K562 (cell line): ENCODE data around the gene MALRD1. TPM values are rescaled to one million over a fixed set of nuclear protein-coding genes. Genes with fewer than 3 reads are reported as not detected.

Experiments
- ATAC-seq: fragments of 200-7000 bp; cut with Tn5 transposase; 3 replicates; pipeline ENCODE4 v1.9.1; 2020; ENCODE audit warnings: moderate library complexity
- BruUV-seq: library from RNA; stranded (reverse); fragments of 400-500 nt; replicated peaks from 2 replicates; lab custom pipeline; 2021; lab: Mats Ljungman, UMichigan
- CTCF ChIA-PET: fragments of 300-600 bp; formaldehyde crosslinking; extraction: SDS; loops from one replicate; lab custom pipeline; 2021; ENCODE audit warnings: low intra/inter-chr PET ratio; lab: Yijun Ruan, JAX
- POLR2A ChIA-PET: fragments of 300-600, 350-650 bp; sonication (Branson Sonifier 250); formaldehyde crosslinking; extraction: SDS; loops from one replicate; lab custom pipeline; 2021; ENCODE audit warnings: antibody characterized with exemption, inconsistent platforms; lab: Yijun Ruan, JAX
- DNase-seq, 4 experiments: peaks; one replicate each; pipeline versions ENCODE4 v3.0.0 to v3.0.0-alpha.2; 2011 to 2018; ENCODE audit warnings: low spot score in 3 of 4, mixed read lengths in 3 of 4; ENCODE audit errors: extremely low read depth in 1 of 4
- FAIRE-seq: peaks from 2 replicates; lab custom pipeline; 2011; peaks lifted over from hg19 to GRCh38; lab: Jason Lieb, UNC
- H2AFZ ChIP-seq: 2 replicates; pipeline ENCODE4 v1.6.0; 2011; ENCODE audit warnings: low read depth, low read length, control low read depth, inconsistent platforms
- H3K27ac ChIP-seq: fragments of 200-600 bp; 3 replicates; pipeline ENCODE4 v1.8.0; 2011; ENCODE audit warnings: low read depth, mild to moderate bottlenecking, control low read depth, inconsistent platforms, low read length, moderate library complexity, mixed read lengths; ENCODE audit errors: extremely low read depth
- H3K27me3 ChIP-seq, 2 experiments: fragments of 300-600 bp in 1 of 2; 2 replicates in 1 of 2; 3 replicates in 1 of 2; pipeline versions ENCODE4 v1.6.0 to v1.8.0; 2011; ENCODE audit warnings: inconsistent platforms in 2 of 2, low read length in 2 of 2, mild to moderate bottlenecking in 1 of 2, mixed read lengths in 1 of 2, moderate library complexity in 1 of 2; ENCODE audit not compliant: control insufficient read depth in 2 of 2, insufficient read depth in 2 of 2
- H3K36me3 ChIP-seq: fragments of 300-600 bp; 3 replicates; pipeline ENCODE4 v1.8.0; 2011; ENCODE audit warnings: mild to moderate bottlenecking, low read length, inconsistent platforms; ENCODE audit not compliant: control insufficient read depth, insufficient read depth
- H3K4me1 ChIP-seq, 2 experiments: fragments of 200-600 bp in 1 of 2; replicated peaks in 1 of 2; 2 replicates in 1 of 2; 3 replicates in 1 of 2; pipeline versions ENCODE4 v1.5.1 to v1.8.0; 2011; ENCODE audit warnings: inconsistent platforms in 2 of 2, low read length in 2 of 2, mild to moderate bottlenecking in 1 of 2, mixed read lengths in 1 of 2, moderate library complexity in 1 of 2; ENCODE audit not compliant: control insufficient read depth in 2 of 2, insufficient read depth in 2 of 2
- H3K4me2 ChIP-seq: 2 replicates; pipeline ENCODE4 v1.6.1; 2011; ENCODE audit warnings: low read length, control low read depth, inconsistent platforms, mixed read lengths; ENCODE audit not compliant: insufficient read depth
- H3K4me3 ChIP-seq: fragments of 200-600 bp; sonication (generic), shearing (Covaris generic); 2 replicates; pipeline ENCODE4 v1.5.1; 2016; ENCODE audit warnings: control low read depth, inconsistent platforms
- H3K79me2 ChIP-seq: fragments of 200-600 bp; 3 replicates; pipeline ENCODE4 v1.8.0; 2011; ENCODE audit warnings: low read length, inconsistent platforms; ENCODE audit not compliant: control insufficient read depth, insufficient read depth
- H3K9ac ChIP-seq, 2 experiments: 2 replicates each; pipeline versions ENCODE4 v1.6.0 to v1.6.1; 2011; ENCODE audit warnings: low read depth in 2 of 2, low read length in 2 of 2, control low read depth in 1 of 2, inconsistent platforms in 1 of 2, mild to moderate bottlenecking in 1 of 2, mixed read lengths in 1 of 2; ENCODE audit not compliant: insufficient read depth in 1 of 2
- H3K9me1 ChIP-seq: one replicate; pipeline ENCODE4 v1.6.0; 2011; ENCODE audit warnings: inconsistent platforms, mild to moderate bottlenecking, low read length, moderate library complexity; ENCODE audit not compliant: control insufficient read depth, insufficient read depth
- H3K9me3 ChIP-seq: replicated peaks from 2 replicates; pipeline ENCODE4 v1.5.1; 2011; ENCODE audit warnings: low read depth, low read length, inconsistent platforms; ENCODE audit not compliant: control insufficient read depth, insufficient read depth
- H4K20me1 ChIP-seq: replicated peaks from 2 replicates; pipeline ENCODE4 v1.6.1; 2011; ENCODE audit warnings: low read length, inconsistent platforms, mixed read lengths; ENCODE audit not compliant: control insufficient read depth, insufficient read depth
- ATF1 ChIP-seq, 2 experiments: fragments of 450-650 bp in 1 of 2; IDR thresholded peaks; 2 replicates each; pipeline ENCODE4 v1.6.1; 2016; ENCODE audit warnings: missing compliant biosample characterization in 1 of 2, missing genetic modification characterization in 1 of 2
- CEBPZ ChIP-seq: fragments of 150-350 bp; IDR thresholded peaks from 2 replicates; pipeline ENCODE4 v1.6.1; 2014; ENCODE audit warnings: low read depth, mild to moderate bottlenecking, low read length, borderline replicate concordance
- DMBX1 ChIP-seq: fragments of 250-450 bp; sonication (Bioruptor Pico); IDR thresholded peaks from 2 replicates; pipeline ENCODE4 v1.8.0; 2022; ENCODE audit warnings: inconsistent platforms, mild to moderate bottlenecking, moderate library complexity, borderline replicate concordance
- E4F1 ChIP-seq: fragments of 250-450 bp; sonication (Bioruptor Pico); IDR thresholded peaks from 2 replicates; pipeline ENCODE4 v1.5.0; 2021; ENCODE audit warnings: mild to moderate bottlenecking, borderline replicate concordance
- ERF ChIP-seq: fragments of 450-650 bp; formaldehyde crosslinking; IDR thresholded peaks from 2 replicates; pipeline ENCODE4 v1.4.0; 2020; ENCODE audit warnings: mild to moderate bottlenecking, mixed read lengths
- FOXA1 ChIP-seq: fragments of 450-650 bp; IDR thresholded peaks from 2 replicates; pipeline ENCODE4 v1.6.1; 2016; ENCODE audit warnings: mild to moderate bottlenecking, borderline replicate concordance
- GATAD2B ChIP-seq: fragments of 450-650 bp; IDR thresholded peaks from 2 replicates; pipeline ENCODE4 v1.6.1; 2017; ENCODE audit warnings: mild to moderate bottlenecking, borderline replicate concordance
- TGIF2 ChIP-seq: sonication (generic); formaldehyde crosslinking; IDR thresholded peaks from 2 replicates; pipeline ENCODE4 v1.8.1; 2022; ENCODE audit warnings: mild to moderate bottlenecking, missing genetic modification reagents, moderate library complexity
- ZNF436 ChIP-seq: fragments of 250-450, 450-650 bp; sonication (Bioruptor Pico); formaldehyde crosslinking; IDR thresholded peaks from 2 replicates; pipeline ENCODE4 v1.7.0; 2020; ENCODE audit warnings: mild to moderate bottlenecking
- ZNF766 ChIP-seq: fragments of 200-800 bp; sonication (Bioruptor generic); conservative IDR thresholded peaks from 2 replicates; pipeline ENCODE4 v1.6.1; 2016; ENCODE audit warnings: missing genetic modification characterization, missing compliant biosample characterization
- ZNF778 ChIP-seq: fragments of 450-650 bp; formaldehyde crosslinking; IDR thresholded peaks from 2 replicates; pipeline ENCODE4 v1.4.0; 2020; ENCODE audit warnings: mild to moderate bottlenecking, moderate library complexity
- WGBS: fragments of 100-300 bp; shearing (Covaris generic); methylation state at CpG from one replicate; pipeline ENCODE4 v1.1.6; 2016; ENCODE audit warnings: low coverage, mixed read lengths; ENCODE audit not compliant: insufficient coverage; ENCODE audit errors: missing lambda C conversion rate; 5-methylcytosine and 5-hydroxymethylcytosine counted together
- in situ Hi-C: fragments of 300-500 bp; cut with MboI; formaldehyde crosslinking; loops from 4 replicates; pipeline ENCODE4 v1.15.0; 2018; ENCODE audit warnings: inconsistent platforms, mixed read lengths
- intact Hi-C: fragments of 100-400 bp; cut with micrococcal nuclease; formaldehyde crosslinking; loops from 2 replicates; pipeline ENCODE4 v1.14.2; 2022
- polyA plus RNA-seq, 8 experiments: library from polyadenylated mRNA; depleted of rRNA in 4 of 8; stranded (reverse) in 5 of 8; unstranded in 3 of 8; fragments of >200 nt; fragmentation: Nextera tagmentation in 2 of 8; fragmentation: Illumina TruSeq in 1 of 8; extraction: Ambion mirVana in 2 of 8; extraction: Trizol in 1 of 8; gene quantifications; 2 replicates each; pipeline versions ENCODE4 v1.2.1 to v1.2.3, GENCODE V29; 2011 to 2014; ENCODE audit warnings: inconsistent platforms in 1 of 8, missing spikeins in 1 of 8
- total RNA-seq, 7 experiments: library from RNA; depleted of rRNA in 6 of 7; stranded (reverse); fragments of >200 nt in 6 of 7; fragmentation: Illumina TruSeq in 2 of 7; extraction: Trizol in 2 of 7; gene quantifications; 2 replicates each; pipeline versions ENCODE4 v1.2.1 to v1.2.3, GENCODE V29; 2011 to 2021; ENCODE audit warnings: low replicate concordance in 1 of 7
- TF ChIP-seq, protein P1 (sequence below): fragments of 250-450 bp; sonication (Bioruptor Pico); IDR thresholded peaks from 2 replicates; pipeline ENCODE4 v1.8.0; 2022; ENCODE audit warnings: moderate library complexity, mild to moderate bottlenecking, inconsistent platforms
- TF ChIP-seq, protein P2 (sequence below): fragments of 450-650 bp; formaldehyde crosslinking; IDR thresholded peaks from 2 replicates; pipeline ENCODE4 v1.4.0; 2020; ENCODE audit warnings: mild to moderate bottlenecking, mixed read lengths

MALRD1 gene
- total and polyA plus RNA-seq, 9 of the 15 experiments (the other 6 are each of a cell fraction or from before 2014, with no cell fraction given): not detected

DNA sequence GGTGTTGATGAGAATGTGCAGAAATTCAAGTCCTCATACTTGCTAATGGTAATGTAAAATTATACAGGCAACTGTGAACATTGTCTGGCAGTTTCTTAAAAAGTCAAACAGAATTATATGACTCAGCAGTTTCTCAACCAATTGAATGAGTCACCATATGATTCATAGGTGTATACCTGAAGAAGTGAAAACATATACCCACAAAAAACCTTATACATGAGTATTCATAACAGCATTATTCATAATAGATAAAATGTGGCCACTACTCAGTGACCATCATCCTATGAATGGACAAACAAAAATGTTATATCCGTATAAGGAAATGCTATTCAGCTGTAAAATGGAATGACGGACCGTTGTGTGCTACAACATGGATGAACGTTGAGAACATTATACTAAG, 253.5 kb downstream of the MALRD1 start (continued):
- TF ChIP-seq, protein P1, sequence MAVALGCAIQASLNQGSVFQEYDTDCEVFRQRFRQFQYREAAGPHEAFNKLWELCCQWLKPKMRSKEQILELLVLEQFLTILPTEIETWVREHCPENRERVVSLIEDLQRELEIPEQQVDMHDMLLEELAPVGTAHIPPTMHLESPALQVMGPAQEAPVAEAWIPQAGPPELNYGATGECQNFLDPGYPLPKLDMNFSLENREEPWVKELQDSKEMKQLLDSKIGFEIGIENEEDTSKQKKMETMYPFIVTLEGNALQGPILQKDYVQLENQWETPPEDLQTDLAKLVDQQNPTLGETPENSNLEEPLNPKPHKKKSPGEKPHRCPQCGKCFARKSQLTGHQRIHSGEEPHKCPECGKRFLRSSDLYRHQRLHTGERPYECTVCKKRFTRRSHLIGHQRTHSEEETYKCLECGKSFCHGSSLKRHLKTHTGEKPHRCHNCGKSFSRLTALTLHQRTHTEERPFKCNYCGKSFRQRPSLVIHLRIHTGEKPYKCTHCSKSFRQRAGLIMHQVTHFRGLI (CRISPR knock-in tag): no peak
- TF ChIP-seq ERF (CRISPR knock-in tag) (no peak), DMBX1 (CRISPR knock-in tag) (no peak), ZNF436 (CRISPR knock-in tag) (no peak), FOXA1 (no peak), TGIF2 (CRISPR knock-in tag) (no peak), ZNF766 (CRISPR knock-in tag) (no peak)
- TF ChIP-seq, protein P2, sequence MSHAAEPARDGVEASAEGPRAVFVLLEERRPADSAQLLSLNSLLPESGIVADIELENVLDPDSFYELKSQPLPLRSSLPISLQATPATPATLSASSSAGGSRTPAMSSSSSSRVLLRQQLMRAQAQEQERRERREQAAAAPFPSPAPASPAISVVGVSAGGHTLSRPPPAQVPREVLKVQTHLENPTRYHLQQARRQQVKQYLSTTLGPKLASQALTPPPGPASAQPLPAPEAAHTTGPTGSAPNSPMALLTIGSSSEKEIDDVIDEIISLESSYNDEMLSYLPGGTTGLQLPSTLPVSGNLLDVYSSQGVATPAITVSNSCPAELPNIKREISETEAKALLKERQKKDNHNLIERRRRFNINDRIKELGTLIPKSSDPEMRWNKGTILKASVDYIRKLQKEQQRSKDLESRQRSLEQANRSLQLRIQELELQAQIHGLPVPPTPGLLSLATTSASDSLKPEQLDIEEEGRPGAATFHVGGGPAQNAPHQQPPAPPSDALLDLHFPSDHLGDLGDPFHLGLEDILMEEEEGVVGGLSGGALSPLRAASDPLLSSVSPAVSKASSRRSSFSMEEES (CRISPR knock-in tag): no peak
- TF ChIP-seq, all 486 proteins: peak for 4

DNA sequence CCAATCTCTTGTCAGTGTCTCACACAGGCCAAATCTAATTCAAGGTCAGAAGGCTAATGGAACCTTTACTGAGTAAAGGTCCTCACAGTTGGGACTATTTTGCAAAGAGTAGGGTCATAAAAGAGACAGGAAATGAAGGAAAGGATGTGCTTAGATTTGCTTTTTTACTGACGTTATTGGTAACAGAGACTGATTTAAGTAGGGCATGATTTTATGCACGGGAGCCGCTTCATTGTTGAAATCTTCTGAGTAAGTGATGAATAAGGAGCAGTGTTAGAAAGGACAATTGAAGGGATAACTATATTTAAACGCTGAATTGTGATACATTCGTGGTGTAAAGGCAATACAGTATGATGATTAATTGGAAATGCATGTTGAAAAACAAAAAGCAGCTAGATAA, 261.5 kb downstream of the MALRD1 start:
- no peaks in the 10 kb centered on the region for H3K4me1 ChIP-seq
- BruUV-seq: no TSS peak
- no peak overlapping the region for H2AFZ ChIP-seq
- WGBS: 1% methylated on average over 5 of the region's 5 CpGs
- ATAC-seq: no peak
- no peak overlapping the region for H3K27ac ChIP-seq
- H3K9ac ChIP-seq: no peak overlapping the region
- H3K79me2 ChIP-seq: no peaks in the 10 kb centered on the region
- H3K4me2 ChIP-seq: no peak overlapping the region
- ChIA-PET POLR2A (no interaction called here), CTCF (no interaction called here)
- H3K4me3 ChIP-seq: no peak overlapping the region
- no peak for DNase-seq
- in situ Hi-C loops (no loop called here), intact Hi-C loops (no loop called here)
- no peaks in the 10 kb centered on the region for H3K27me3 ChIP-seq
- H3K9me1 ChIP-seq: no peaks in the 10 kb centered on the region
- no peaks in the 10 kb centered on the region for H4K20me1 ChIP-seq
- H3K36me3 ChIP-seq: no peaks in the 10 kb centered on the region
- FAIRE-seq: no peak
- no peaks in the 10 kb centered on the region for H3K9me3 ChIP-seq
- no peak for TF ChIP-seq E4F1
- no peak for TF ChIP-seq CEBPZ
- TF ChIP-seq GATAD2B: no peak
- TF ChIP-seq ZNF778 (CRISPR knock-in tag): no peak
- no peak for TF ChIP-seq ATF1 (CRISPR knock-in tag; IDR thresholded peaks at IDR 0.05)
- no peak for TF ChIP-seq ATF1 (tag; IDR thresholded peaks at IDR 0.05)
